Mesendoderm (in vitro differentiated cells): ENCODE results near the gene BMP15. TPM values are rescaled to one million over a fixed set of nuclear protein-coding genes. Genes with fewer than 3 reads are reported as not detected.

Experiments used
- DNase-seq: peaks from one replicate; pipeline ENCODE4 v3.0.0; 2013
- H2AK5ac ChIP-seq: 2 replicates; pipeline ENCODE4 v1.6.1; 2013; ENCODE audit warnings: low read length, inconsistent platforms
- H2BK120ac ChIP-seq: 2 replicates; pipeline ENCODE4 v1.6.1; 2013; ENCODE audit warnings: low read depth, mild to moderate bottlenecking, low read length, moderate library complexity, mixed read lengths
- H2BK15ac ChIP-seq: replicated peaks from 2 replicates; pipeline ENCODE4 v1.6.1; 2013; ENCODE audit warnings: low read depth, mild to moderate bottlenecking, moderate library complexity
- H2BK5ac ChIP-seq: 2 replicates; pipeline ENCODE4 v1.6.1; 2013; ENCODE audit warnings: low read length, inconsistent platforms
- H3K18ac ChIP-seq: 2 replicates; pipeline ENCODE4 v1.6.1; 2013; ENCODE audit warnings: mild to moderate bottlenecking, low read length, mixed read lengths
- H3K23ac ChIP-seq: one replicate; pipeline ENCODE4 v1.6.1; 2013; ENCODE audit warnings: low read length
- H3K27ac ChIP-seq: 2 replicates; pipeline ENCODE4 v1.5.1; 2013; ENCODE audit warnings: low read depth, mild to moderate bottlenecking, inconsistent platforms, low read length, moderate library complexity
- H3K27me3 ChIP-seq: 2 replicates; pipeline ENCODE4 v1.6.1; 2013; ENCODE audit warnings: low read length, control low read depth, mild to moderate bottlenecking, inconsistent platforms; ENCODE audit not compliant: insufficient read depth, poor library complexity
- H3K36me3 ChIP-seq: 2 replicates; pipeline ENCODE4 v1.6.1; 2013; ENCODE audit warnings: low read length, inconsistent platforms; ENCODE audit not compliant: control insufficient read depth, insufficient read depth
- H3K4ac ChIP-seq: one replicate; pipeline ENCODE4 v1.6.1; 2013; ENCODE audit warnings: low read depth, mild to moderate bottlenecking, low read length, moderate library complexity
- H3K4me1 ChIP-seq: 2 replicates; pipeline ENCODE4 v1.6.1; 2013; ENCODE audit warnings: low read depth, low read length, inconsistent platforms; ENCODE audit not compliant: control insufficient read depth
- H3K4me2 ChIP-seq: 2 replicates; pipeline ENCODE4 v1.6.1; 2013; ENCODE audit warnings: low read length
- H3K4me3 ChIP-seq: 2 replicates; pipeline ENCODE4 v1.5.1; 2013; ENCODE audit warnings: mild to moderate bottlenecking, low read length
- H3K56ac ChIP-seq: one replicate; pipeline ENCODE4 v1.6.1; 2013; ENCODE audit warnings: low read length
- H3K79me1 ChIP-seq: 2 replicates; pipeline ENCODE4 v1.6.1; 2013; ENCODE audit warnings: low read length, inconsistent platforms
- H3K79me2 ChIP-seq: 2 replicates; pipeline ENCODE4 v1.6.1; 2013; ENCODE audit warnings: mild to moderate bottlenecking, low read length; ENCODE audit not compliant: control insufficient read depth, insufficient read depth
- H3K9ac ChIP-seq: 2 replicates; pipeline ENCODE4 v1.6.1; 2013; ENCODE audit warnings: low read length, inconsistent platforms
- H4K5ac ChIP-seq: one replicate; pipeline ENCODE4 v1.6.1; 2013; ENCODE audit warnings: low read length
- H4K8ac ChIP-seq: one replicate; pipeline ENCODE4 v1.6.1; 2013; ENCODE audit warnings: low read depth, mild to moderate bottlenecking, control low read depth, low read length, moderate library complexity
- WGBS: extraction: QIAGEN DNeasy Blood & Tissue Kit; methylation state at CpG from one replicate; pipeline ENCODE4 v1.1.7; 2013; ENCODE audit warnings: low lambda C conversion rate, missing lambda C conversion rate; ENCODE audit not compliant: insufficient coverage; ENCODE audit errors: extremely low coverage; 5-methylcytosine and 5-hydroxymethylcytosine counted together
- polyA plus RNA-seq, 2 experiments: library from polyadenylated mRNA; stranded (reverse); fragments of 200-250 nt; gene quantifications; one replicate each; pipeline ENCODE4 v1.2.3, GENCODE V29; 2013

Gene BMP15
- polyA plus RNA-seq (2013, experiment 1 of 2): not detected
- not detected for polyA plus RNA-seq (2013, experiment 2 of 2)

DNA sequence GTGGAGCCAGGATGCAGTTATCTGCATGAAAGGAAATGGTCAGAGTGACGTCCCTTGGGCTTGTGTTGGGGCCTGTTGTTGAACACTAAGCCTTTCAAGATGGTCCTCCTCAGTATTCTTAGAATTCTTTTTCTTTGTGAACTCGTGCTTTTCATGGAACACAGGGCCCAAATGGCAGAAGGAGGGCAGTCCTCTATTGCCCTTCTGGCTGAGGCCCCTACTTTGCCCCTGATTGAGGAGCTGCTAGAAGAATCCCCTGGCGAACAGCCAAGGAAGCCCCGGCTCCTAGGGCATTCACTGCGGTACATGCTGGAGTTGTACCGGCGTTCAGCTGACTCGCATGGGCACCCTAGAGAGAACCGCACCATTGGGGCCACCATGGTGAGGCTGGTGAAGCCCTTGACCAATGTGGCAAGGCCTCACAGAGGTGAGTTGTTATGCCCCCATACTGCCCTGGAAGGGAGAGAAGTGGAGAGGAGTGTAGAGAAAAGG is at the start of gene BMP15:
Gene BMP15 (plus strand): TSS at position 51 of the 492 bp plus-strand sequence. CDS start 49 bp downstream, at position 100.
- Histone ChIP-seq H2BK120ac (no peak within 1 kb of the TSS), H3K9ac (no peak within 1 kb of the TSS), H4K8ac (no peak within 1 kb of the TSS), H2AK5ac (no peak within 1 kb of the TSS), H3K27me3 (no peaks in the 10 kb centered on the region), H3K4me2 (no peak within 1 kb of the TSS), H2BK15ac (no peak within 1 kb of the TSS), H3K4me3 (no peak within 1 kb of the TSS), H3K36me3 (no peaks in the 10 kb centered on the region), H3K4me1 (no peaks in the 10 kb centered on the region), H3K79me2 (no peaks in the 10 kb centered on the region), H2BK5ac (no peak within 1 kb of the TSS), H3K18ac (no peak within 1 kb of the TSS), H3K23ac (no peak within 1 kb of the TSS), H4K5ac (no peak within 1 kb of the TSS), H3K56ac (no peak within 1 kb of the TSS), H3K27ac (no peak within 1 kb of the TSS), H3K79me1 (no peaks in the 10 kb centered on the region), H3K4ac (no peak within 1 kb of the TSS)
- no peak for DNase-seq
- WGBS: no CpG with 5 or more reads among the region's 9 CpGs

DNA sequence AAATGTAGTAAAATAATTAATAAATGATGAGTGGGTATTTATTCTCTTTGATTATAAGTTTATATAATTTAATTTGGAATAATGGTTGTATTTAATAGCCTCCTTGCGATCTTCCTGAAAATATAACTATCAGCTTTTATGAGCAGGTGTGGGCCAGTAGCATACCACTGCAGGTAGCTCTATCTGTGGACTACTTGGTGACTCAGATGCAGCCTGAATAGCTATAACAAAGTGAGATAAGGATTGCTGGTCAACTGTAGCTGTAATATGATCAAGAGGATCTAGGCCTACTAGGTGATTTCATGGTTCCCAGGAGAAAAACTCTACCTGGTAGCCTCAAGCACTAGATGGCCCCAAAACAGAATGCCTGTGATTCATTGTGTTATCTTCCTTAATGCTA is 47.1 kb upstream of the BMP15 start:
- no peak overlapping the region for H4K8ac ChIP-seq
- no peak overlapping the region for H3K4me3 ChIP-seq
- H3K27me3 ChIP-seq: no peaks in the 10 kb centered on the region
- H3K4me2 ChIP-seq: no peak overlapping the region
- H3K4me1 ChIP-seq: no peaks in the 10 kb centered on the region
- H4K5ac ChIP-seq: no peak overlapping the region
- no peak overlapping the region for H2AK5ac ChIP-seq
- no peak overlapping the region for H3K23ac ChIP-seq
- no peak for DNase-seq
- no peak overlapping the region for H2BK15ac ChIP-seq
- H3K79me2 ChIP-seq: no peaks in the 10 kb centered on the region
- no peak overlapping the region for H3K27ac ChIP-seq
- no peak overlapping the region for H2BK120ac ChIP-seq
- H3K79me1 ChIP-seq: no peaks in the 10 kb centered on the region
- H3K56ac ChIP-seq: no peak overlapping the region
- no CpG with 5 or more reads among the region's 1 CpG for WGBS
- H2BK5ac ChIP-seq: no peak overlapping the region
- no peaks in the 10 kb centered on the region for H3K36me3 ChIP-seq
- H3K4ac ChIP-seq: no peak overlapping the region
- no peak overlapping the region for H3K9ac ChIP-seq
- H3K18ac ChIP-seq: no peak overlapping the region

DNA sequence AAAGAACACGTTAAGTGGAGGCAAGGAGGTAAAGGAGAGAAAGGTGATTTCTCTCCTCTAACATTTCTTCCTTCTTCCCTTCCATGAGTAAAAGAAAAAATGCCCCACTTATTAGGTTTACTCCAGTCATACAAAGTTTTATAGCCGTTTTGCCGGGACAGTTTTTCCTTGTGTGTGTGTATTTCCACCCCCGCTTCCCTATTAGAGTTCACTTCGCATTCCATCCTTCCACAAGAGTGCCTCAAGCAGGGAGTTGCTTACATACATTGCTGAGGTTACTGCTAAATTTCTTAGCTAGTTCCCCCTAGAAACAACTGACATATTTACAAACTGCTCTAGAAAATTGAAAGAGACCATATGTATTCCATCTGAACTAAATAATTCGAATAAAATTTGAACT is 45.2 kb upstream of the BMP15 start:
- no peak overlapping the region for H3K9ac ChIP-seq
- WGBS: no CpG with 5 or more reads among the region's 6 CpGs

DNA sequence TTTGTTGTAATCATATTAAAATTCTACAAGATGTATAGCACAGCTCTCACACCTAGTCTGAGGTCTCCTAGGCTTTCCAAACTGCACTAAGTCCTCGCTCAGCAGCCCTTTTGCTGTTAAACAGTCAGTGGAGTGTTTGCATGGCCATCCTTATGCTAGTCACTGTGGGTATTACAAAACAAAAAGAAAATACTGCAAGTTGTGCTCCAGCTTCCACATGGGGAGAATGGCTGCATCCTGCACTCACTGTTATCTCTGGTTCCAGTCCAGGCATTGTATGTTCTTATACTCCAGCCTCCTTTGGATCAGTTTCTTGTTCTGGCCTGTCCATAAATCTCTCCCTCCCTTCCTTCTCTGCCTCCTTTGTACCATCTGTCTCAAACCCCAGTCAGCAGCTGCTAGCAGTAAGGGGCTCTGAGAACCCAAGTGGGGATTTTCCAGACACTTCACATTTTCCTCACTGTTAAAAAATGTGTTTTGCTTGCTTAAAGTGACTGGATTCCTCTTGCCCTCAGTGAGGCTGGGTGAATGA is 38.5 kb upstream of the BMP15 start:
- no peak overlapping the region for H3K4me2 ChIP-seq
- no peaks in the 10 kb centered on the region for H3K79me1 ChIP-seq
- H3K36me3 ChIP-seq: no peaks in the 10 kb centered on the region
- no peaks in the 10 kb centered on the region for H3K4me1 ChIP-seq
- H2BK15ac ChIP-seq: no peak overlapping the region
- no CpG with 5 or more reads among the region's 1 CpG for WGBS
- H3K9ac ChIP-seq: no peak overlapping the region
- no peak overlapping the region for H3K4me3 ChIP-seq
- no peaks in the 10 kb centered on the region for H3K79me2 ChIP-seq
- H3K4ac ChIP-seq: no peak overlapping the region
- H3K27ac ChIP-seq: no peak overlapping the region
- no peak overlapping the region for H3K18ac ChIP-seq
- no peak overlapping the region for H2BK5ac ChIP-seq
- H2BK120ac ChIP-seq: no peak overlapping the region
- H3K23ac ChIP-seq: no peak overlapping the region
- H4K5ac ChIP-seq: no peak overlapping the region
- no peak overlapping the region for H4K8ac ChIP-seq
- DNase-seq: no peak
- H3K56ac ChIP-seq: no peak overlapping the region
- H3K27me3 ChIP-seq: no peaks in the 10 kb centered on the region
- no peak overlapping the region for H2AK5ac ChIP-seq

More for the DNA sequence above, 45.2 kb upstream of the BMP15 start:
- Histone ChIP-seq H2BK5ac (no peak overlapping the region), H3K4me1 (no peaks in the 10 kb centered on the region), H3K36me3 (no peaks in the 10 kb centered on the region), H3K18ac (no peak overlapping the region), H3K79me1 (no peaks in the 10 kb centered on the region), H2AK5ac (no peak overlapping the region), H2BK15ac (no peak overlapping the region), H3K4ac (no peak overlapping the region), H3K27me3 (no peaks in the 10 kb centered on the region), H3K4me3 (no peak overlapping the region), H4K5ac (no peak overlapping the region), H3K23ac (no peak overlapping the region), H4K8ac (no peak overlapping the region), H3K4me2 (no peak overlapping the region), H3K56ac (no peak overlapping the region), H3K27ac (no peak overlapping the region), H2BK120ac (no peak overlapping the region), H3K79me2 (no peaks in the 10 kb centered on the region)
- DNase-seq: no peak

DNA sequence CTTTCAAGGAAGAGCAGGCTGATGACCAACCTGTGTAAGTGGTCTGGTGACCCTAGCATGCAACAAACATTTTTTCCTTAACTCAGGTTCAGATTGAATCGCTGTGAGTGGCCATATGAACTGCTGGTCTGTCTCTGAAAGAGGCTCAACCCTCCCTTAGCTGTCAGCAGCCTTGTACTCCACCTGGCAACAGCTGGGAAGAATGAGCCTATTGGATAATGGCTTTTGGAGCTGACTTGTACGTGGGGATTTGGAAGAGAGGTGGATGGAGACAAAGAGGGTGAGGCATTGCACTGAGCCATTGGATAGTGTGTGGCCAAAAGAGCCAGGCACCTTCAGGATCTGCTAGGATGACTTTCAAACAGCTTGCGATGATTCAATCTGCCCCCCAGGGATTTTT is 35.7 kb upstream of the BMP15 start:
- Histone ChIP-seq H3K56ac (no peak overlapping the region), H3K4me3 (no peak overlapping the region)
- no peak for DNase-seq

DNA sequence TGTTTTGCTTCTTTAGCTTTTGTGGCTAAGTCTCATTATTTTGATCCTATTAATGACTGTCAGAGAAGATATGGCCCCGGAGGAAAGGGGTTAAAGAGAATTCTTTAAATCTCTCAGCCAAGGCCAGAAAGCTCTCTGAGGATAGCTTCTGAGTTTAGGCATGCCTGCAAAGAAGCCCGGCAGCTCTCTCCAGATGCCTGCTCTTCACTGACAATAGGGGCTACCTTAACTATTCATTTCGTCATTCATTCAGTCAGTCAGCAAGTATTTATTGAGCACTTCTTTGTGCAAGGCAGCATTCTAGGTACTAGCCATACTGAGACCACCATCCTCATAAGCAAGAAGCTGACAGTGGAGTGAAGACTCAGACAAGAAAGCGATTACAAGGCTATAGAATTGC is 34.0 kb upstream of the BMP15 start:
- Histone ChIP-seq H2BK120ac (no peak overlapping the region), H3K9ac (no peak overlapping the region), H2BK15ac (no peak overlapping the region), H3K79me1 (no peaks in the 10 kb centered on the region), H2BK5ac (no peak overlapping the region), H3K27me3 (no peaks in the 10 kb centered on the region), H3K56ac (no peak overlapping the region), H3K4me1 (no peaks in the 10 kb centered on the region), H3K27ac (no peak overlapping the region), H4K5ac (no peak overlapping the region), H4K8ac (no peak overlapping the region), H3K18ac (no peak overlapping the region), H3K23ac (no peak overlapping the region), H2AK5ac (no peak overlapping the region), H3K4me3 (no peak overlapping the region), H3K36me3 (no peaks in the 10 kb centered on the region), H3K79me2 (no peaks in the 10 kb centered on the region), H3K4me2 (no peak overlapping the region), H3K4ac (no peak overlapping the region)
- WGBS: no CpG with 5 or more reads among the region's 4 CpGs
- no peak for DNase-seq

More for the DNA sequence above, 35.7 kb upstream of the BMP15 start:
- H3K27ac ChIP-seq: no peak overlapping the region
- H4K5ac ChIP-seq: no peak overlapping the region
- no peak overlapping the region for H2BK120ac ChIP-seq
- no peak overlapping the region for H2BK15ac ChIP-seq
- no peaks in the 10 kb centered on the region for H3K36me3 ChIP-seq
- no peaks in the 10 kb centered on the region for H3K4me1 ChIP-seq
- no peaks in the 10 kb centered on the region for H3K79me2 ChIP-seq
- no peaks in the 10 kb centered on the region for H3K79me1 ChIP-seq
- H3K4me2 ChIP-seq: no peak overlapping the region
- no peak overlapping the region for H3K23ac ChIP-seq
- H3K27me3 ChIP-seq: no peaks in the 10 kb centered on the region
- no peak overlapping the region for H2BK5ac ChIP-seq
- no CpG with 5 or more reads among the region's 3 CpGs for WGBS
- no peak overlapping the region for H3K18ac ChIP-seq
- no peak overlapping the region for H2AK5ac ChIP-seq
- no peak overlapping the region for H4K8ac ChIP-seq
- H3K9ac ChIP-seq: no peak overlapping the region
- no peak overlapping the region for H3K4ac ChIP-seq
